CD4-positive, alpha-beta T cell treated with Interleukin-15 for 1 hour (primary cell): ENCODE results near the gene TRIM8.
A peak's percentile ranks its signal among the peaks of the same experiment; 100 is the strongest.
"Not testable (repeated sequence)": the region's sequence is repeated elsewhere in the genome, so short reads cannot be mapped to it uniquely, and the experiment has no call there.

ENCODE experiments used
- DNase-seq: peaks from one replicate; pipeline ENCODE4 v3.0.0-alpha.2; 2020

The TRIM8 gene

DNA sequence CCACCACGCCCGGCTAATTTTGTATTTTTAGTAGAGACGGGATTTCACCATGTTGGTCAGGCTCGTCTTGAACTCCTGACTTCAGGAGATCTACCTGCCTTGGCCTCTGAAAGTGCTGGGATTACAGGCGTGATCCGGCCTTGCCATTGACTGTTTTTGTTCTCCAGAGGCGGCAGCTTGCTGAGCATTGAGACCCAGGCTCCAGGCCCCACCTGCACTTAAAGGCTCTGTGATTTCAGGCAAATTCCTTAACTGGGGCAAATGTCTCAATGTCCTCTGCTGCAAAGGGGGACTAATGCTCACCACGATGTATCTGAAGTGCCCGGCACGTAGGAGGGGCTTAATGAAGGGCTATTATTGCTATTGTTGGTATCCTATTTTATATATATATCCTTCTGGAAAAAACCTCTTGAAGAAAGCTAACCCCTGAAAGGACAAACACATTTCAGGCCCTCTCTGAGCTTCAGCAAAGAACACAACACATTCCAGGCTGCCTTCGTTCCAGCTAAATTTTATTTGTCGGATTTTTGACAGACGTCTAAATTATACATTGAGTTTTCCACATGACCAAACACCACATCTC, 29.0 kb downstream of the TRIM8 start:
- no peak for DNase-seq

GRCh38 chr10:102673819-102674511, 29.7 kb downstream of the TRIM8 start:
- peak; percentile 80 for DNase-seq

DNA sequence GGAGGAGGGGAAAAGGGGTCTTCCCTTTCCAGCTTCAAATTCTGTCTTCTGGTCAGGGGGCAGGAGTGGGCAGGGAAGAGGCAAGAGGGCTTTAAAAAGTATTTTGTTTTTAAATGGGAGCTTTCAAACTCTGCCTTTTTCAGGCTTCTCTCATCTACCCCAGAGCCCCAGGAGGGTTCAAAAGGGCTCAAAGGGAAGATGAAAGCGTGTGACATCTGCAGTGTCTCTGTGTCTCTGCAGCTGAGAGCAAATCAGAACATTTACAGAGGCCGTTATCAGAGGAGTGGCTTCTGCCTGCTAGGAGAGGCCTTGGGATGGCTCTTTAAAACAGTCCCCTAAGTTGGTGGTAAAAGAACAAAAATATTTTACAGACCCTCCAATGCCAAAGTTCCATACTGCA, 30.3 kb downstream of the TRIM8 start:
- DNase-seq, result no peak

GRCh38 chr10:102675011-102675665, 30.9 kb downstream of the TRIM8 start:
- no peak for DNase-seq

DNA sequence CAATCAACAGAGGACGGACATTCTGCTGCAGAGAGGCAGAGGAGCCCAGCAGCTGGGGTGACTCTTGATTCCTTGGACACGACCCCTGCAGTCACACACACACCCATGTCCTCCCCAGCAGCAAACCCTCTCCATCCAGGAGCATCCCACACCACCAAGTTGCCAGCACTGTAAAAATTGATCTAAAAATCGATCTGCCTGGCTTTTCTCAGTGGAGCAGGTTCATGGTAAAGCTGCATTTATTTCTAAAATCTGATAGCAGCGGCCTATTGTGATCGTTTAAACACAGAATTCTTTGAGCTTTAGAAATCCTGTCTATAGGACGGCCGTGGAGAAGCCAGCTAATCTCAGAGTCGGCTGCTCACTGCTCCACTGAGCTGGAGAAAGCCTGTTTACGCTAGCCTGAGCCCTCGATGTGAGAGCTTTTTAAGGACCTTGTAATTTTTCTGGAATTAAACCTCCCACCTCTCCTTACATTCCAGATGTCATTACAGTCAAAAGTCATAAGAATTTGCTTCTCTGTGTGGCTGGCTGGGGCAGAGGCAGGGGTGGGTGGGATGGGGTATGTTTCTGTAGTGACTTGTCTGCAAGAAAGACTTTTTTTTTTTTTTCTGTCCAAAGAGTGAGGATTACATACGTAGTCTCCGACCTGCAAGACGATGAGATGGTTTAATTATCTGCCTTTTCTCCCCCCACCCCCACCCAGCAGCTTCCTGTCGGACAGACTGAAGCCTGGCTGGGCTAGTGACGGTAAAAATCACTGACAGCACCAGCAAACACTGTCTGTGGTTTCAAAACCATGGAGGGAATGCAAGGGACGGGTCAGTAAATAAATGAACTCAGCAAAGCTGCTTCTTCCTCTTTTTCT, 31.6 kb downstream of the TRIM8 start:
- peak; percentile 64 for DNase-seq

- DNase-seq, result no peak
Measured at GRCh38 chr10:102676534-102677315, 32.4 kb downstream of the TRIM8 start.

GRCh38 chr10:102677331-102678067, 33.2 kb downstream of the TRIM8 start:
- DNase-seq, result no peak

DNA sequence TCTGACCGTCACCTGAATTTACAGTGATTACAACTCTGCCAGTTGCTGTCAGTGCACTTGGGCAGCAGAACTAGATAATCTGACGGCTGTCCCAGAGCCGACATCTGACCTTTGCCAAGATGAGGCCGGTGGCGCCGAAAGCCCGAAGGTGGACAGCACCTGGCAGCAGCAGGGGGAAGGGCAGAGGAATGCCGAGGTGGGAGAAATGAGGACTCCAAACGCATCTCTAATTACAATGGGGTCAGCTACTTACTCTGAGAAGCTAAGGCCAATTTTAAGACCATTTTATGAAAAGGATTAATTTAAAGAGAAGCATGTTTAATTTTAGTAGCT, 33.8 kb downstream of the TRIM8 start:
- DNase-seq, result no peak

DNA sequence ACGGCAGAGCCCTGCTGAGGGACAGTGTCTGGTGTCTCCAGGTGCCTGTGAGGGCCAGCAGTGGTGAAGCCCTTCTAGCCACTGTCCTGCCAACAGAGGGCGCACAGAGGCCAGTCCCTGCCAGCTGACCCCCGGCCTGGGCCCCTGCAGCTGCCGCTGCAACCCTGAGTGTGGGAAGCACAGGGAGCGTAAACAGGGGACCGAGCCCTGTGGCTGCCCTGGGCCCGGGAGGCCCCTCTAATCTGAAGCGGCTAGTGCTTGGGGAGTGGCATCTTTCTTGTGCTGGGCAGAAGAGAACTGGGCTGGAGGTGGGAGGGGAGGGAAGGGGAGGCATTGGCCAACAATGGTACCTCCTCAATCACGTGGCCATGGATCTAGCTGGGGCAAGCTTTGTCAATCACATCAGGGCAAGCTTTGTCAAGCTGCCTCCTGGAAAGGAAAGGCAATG, 34.6 kb downstream of the TRIM8 start:
- no peak for DNase-seq

DNA sequence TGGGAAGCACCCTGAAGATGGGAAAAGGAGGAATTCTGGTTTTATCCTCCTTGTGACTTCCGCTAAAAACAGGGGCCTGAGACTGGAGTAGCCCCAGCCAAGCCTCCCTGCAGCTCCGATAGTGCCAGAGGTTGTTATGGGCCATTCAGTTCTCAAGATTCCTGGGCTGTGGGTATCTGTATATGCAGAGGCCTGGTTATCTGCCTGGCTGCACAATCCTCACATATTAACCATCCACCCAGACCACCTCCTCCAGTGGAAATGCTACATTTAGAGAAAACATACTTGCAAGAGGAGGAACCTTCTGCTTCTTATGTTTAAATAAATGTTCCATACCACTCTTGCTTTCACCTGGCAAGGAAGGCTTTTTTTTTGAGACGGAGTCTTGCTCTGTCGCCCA, 35.3 kb downstream of the TRIM8 start:
- DNase-seq, result no peak

DNA sequence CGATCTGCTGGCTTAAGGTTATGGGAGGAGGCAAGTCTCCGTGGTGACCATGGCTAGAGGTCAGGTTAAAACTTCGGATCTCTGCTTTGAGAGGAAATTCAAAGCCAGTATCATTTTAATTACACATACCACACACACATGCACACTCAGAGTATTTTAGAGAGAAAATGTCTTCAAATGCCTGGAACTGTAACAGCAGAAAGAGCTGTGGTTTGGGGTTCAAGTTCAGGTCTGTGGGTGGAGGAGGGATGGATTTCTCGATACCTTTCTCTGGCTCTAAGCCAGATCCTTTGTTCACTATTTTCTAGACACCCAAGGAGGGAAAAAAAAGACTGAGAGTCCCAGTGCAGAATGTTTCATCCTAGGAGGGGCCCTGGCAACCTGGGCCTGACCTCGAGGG, 37.4 kb downstream of the TRIM8 start:
- no peak for DNase-seq

DNA sequence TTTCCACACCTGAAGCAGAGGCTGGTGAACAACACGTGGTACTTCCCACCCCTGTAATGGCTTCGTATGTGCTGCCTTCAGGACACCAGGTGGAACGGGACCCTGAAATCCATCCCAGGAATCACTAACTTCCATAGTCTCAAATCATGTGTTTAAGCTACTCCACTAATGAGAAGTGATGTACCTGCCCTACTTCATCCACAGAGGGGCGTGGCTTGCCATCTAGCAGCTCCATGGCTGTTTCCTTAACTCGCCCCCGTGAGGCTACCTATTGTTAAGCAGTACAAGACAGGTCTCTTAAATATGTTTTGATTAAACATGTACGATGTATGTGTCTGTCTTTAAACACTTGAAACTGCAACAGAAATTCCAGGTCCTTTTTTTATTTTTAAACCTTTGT, 38.1 kb downstream of the TRIM8 start:
- DNase-seq, result no peak

- DNase-seq, result no peak
Measured at GRCh38 chr10:102682981-102683380, 38.7 kb downstream of the TRIM8 start.

- DNase-seq, result no peak
Measured at GRCh38 chr10:102683736-102684135, 39.5 kb downstream of the TRIM8 start.

DNA sequence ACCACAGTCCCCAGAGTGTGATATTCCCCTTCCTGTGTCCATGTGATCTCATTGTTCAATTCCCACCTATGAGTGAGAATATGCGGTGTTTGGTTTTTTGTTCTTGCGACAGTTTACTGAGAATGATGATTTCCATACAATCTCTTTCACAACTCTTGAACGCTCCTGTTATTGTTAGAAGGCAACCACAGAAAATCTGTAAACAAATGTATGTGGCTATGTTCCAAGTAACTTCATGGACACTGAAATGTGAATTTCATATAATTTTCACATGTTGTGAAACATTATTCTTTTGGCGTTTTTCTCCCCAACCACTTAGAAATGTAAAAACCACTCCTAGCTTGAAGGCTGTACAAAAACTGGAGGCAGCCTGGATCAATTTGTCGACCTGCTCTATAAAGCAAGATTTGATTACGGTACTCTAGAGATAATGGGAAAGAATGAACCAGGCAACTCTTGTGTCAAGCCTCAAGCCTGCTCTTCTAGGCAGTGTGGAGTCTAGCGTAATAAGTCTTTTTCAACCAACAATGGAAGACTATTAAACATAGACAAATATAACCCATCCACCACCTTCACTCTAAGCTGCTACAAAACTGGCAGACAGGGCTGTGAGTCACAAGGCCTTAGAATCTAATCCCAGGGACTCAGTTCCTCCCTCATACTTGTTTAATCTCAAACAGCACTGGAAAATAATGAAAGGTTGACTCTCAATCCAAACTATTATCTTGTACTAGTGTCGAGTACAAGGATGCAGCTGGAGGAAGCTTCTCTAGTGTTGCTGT, 47.2 kb downstream of the TRIM8 start:
- no peak for DNase-seq

- not testable (repeated sequence) for DNase-seq
Measured at GRCh38 chr10:102695401-102695800, 51.1 kb downstream of the TRIM8 start.

DNA sequence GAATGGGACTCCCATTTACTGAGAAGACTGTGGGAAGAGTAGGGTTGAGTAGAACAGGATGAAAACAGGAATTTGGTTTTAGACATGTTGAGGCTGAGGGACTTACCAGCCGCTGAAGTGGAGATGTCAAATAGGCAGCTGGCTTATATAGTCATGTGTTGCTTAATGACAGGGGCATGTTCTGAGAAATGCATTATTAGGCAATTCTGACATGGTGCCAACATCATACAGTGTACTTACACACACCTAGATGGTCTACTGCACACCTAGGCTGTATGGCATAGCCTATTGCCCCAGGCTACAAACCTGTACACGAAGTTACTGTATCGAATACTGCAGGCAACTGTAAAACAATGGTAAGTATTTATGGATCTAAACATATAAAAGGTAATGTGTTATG, 52.5 kb downstream of the TRIM8 start:
- DNase-seq, result no peak

- DNase-seq, result no peak
Measured at GRCh38 chr10:102698894-102699293, 54.6 kb downstream of the TRIM8 start.

DNA sequence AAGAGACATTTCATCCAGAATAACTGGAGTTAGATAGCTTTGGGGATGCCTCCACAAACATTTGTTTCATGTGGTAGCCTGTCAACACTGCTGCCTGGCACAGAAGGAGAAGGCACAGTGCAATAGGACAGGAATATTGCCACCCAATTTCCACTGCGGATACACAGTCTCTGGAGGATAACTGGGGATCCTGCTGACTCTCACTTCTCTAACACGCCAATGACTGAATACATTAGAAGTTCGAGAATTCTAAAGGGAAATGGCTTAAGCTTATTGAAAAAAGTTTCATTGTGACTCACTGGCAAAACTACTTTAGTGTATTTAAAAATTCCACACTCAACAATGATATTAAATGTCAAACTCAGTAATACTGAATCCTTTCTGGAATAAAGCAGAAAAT, 57.0 kb downstream of the TRIM8 start:
- no peak for DNase-seq

DNA sequence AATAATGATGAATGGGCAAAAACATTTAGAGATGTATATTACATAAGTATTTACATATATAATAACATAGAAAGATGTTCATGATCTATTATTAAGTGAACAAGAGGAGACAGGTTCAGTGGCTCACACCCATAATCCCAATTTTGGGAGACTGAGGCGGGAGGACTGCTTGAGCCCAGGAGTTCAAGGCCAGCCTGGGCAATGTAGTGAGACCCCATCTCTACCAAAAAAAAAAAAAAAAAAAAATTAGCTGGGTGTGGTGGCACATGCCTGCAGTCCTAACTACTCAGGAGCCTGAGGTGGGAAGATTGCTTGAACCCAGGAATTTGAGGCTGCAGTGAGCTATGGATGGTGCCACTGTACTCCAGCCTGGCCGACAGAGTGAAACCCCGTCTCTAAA, 57.5 kb downstream of the TRIM8 start:
- no peak for DNase-seq

GRCh38 chr10:102702742-102703141, 58.5 kb downstream of the TRIM8 start:
- DNase-seq, result no peak
